GM12892 (cell line): ENCODE data around the gene ZNF408.

Experiments
- POLR2A ChIP-seq: IDR thresholded peaks from 2 replicates; pipeline ENCODE4 v1.6.1; 2011; ENCODE audit warnings: low read depth, low read length, control low read depth
- TAF1 ChIP-seq: IDR thresholded peaks from 2 replicates; pipeline ENCODE4 v1.6.1; 2011; ENCODE audit warnings: low read depth, mild to moderate bottlenecking, control low read depth, low read length, borderline replicate concordance

DNA sequence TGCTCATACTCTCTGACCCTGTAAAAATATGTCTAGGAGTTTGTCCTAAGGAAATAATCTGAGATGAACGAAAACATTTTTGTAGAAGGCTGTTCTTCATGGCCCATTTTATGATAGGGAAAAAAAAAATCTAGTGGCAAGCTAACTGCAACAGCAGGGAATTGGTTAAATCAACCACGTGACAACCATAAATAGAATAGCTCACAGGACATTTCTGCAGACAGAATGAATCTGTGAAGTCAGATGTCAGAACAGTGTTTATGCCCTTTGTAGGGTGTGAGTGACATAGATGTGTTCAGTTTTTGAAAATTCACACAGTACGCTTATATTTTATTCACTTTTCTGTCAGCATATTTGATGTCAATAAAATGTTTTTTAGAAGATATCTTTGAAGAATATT is 16.5 kb upstream of the ZNF408 start:
- TF ChIP-seq POLR2A (no peak), TAF1 (no peak)
